Right lobe of liver (tissue), 6 donors: Measurements from ENCODE around the gene GATB. TPM values are rescaled to one million over a fixed set of nuclear protein-coding genes. Genes with fewer than 3 reads are reported as not detected.

Source experiments
- ATAC-seq, 4 donors: fragments of 200-7000 bp; cut with Tn5 transposase; one replicate each; pipeline ENCODE4 v1.9.1; 2020; ENCODE audit warnings: mild to moderate bottlenecking in 4 of 4, moderate library complexity in 4 of 4
- DNase-seq, 3 donors: peaks; one replicate each; pipeline ENCODE4 v3.0.0-alpha.2; 2020
- H3K27ac ChIP-seq, 3 donors: fragments of 200-600 bp; one replicate each; pipeline ENCODE4 v1.8.0; 2022
- H3K27me3 ChIP-seq, 2 donors: fragments of 200-600 bp; one replicate each; pipeline ENCODE4 v1.8.0; 2022
- H3K36me3 ChIP-seq, 4 donors: fragments of 200-600 bp; sonication (generic) in 1 of 4; one replicate each; pipeline versions ENCODE4 v1.5.1 to v1.8.0; 2017 to 2022; ENCODE audit warnings: control low read depth in 1 of 4
- H3K4me1 ChIP-seq, 4 donors: fragments of 200-600 bp; sonication (generic) in 1 of 4; one replicate each; pipeline versions ENCODE4 v1.5.1 to v1.8.0; 2017 to 2022; ENCODE audit warnings: control low read depth in 1 of 4
- H3K4me3 ChIP-seq, 3 donors: fragments of 200-600 bp; one replicate each; pipeline ENCODE4 v1.8.0; 2022
- H3K9me3 ChIP-seq, 4 donors: fragments of 200-600 bp; sonication (generic) in 1 of 4; one replicate each; pipeline versions ENCODE4 v1.5.1 to v1.8.0; 2017 to 2022; ENCODE audit warnings: control low read depth in 1 of 4
- CTCF ChIP-seq, 4 donors: fragments of 200-600 bp in 3 of 4; fragments of 450-650 bp in 1 of 4; IDR thresholded peaks; one replicate each; pipeline versions ENCODE4 v1.5.1 to v1.8.0; 2016 to 2022; ENCODE audit warnings: antibody characterized with exemption in 4 of 4, mild to moderate bottlenecking in 2 of 4
- POLR2A ChIP-seq: fragments of 450-650 bp; IDR thresholded peaks from one replicate; pipeline ENCODE4 v1.6.1; 2017; ENCODE audit warnings: antibody characterized with exemption, mild to moderate bottlenecking
- WGBS: methylation state at CpG from one replicate; pipeline ENCODE4 v1.1.6; 2018; ENCODE audit warnings: low coverage, low lambda C conversion rate; ENCODE audit not compliant: insufficient coverage; ENCODE audit errors: missing lambda C conversion rate; 5-methylcytosine and 5-hydroxymethylcytosine counted together
- intact Hi-C, 2 donors: fragments of 100-400 bp; cut with DNase I; formaldehyde crosslinking; loops; one replicate each; pipeline versions ENCODE4 v1.11.2 to v1.14.1; 2022
- total RNA-seq, 6 experiments: library from RNA; depleted of rRNA in 2 of 6; stranded (reverse); fragments of >200 nt in 2 of 6; fragmentation: NEBNext Ultra II Directional in 3 of 6; extraction: Animal tissue kit (Norgen Biotek cat#: 25700) in 3 of 6; gene quantifications; one replicate each; pipeline versions ENCODE4 v1.1.0 to v1.2.4, GENCODE V29; 2016 to 2023
- donor health status: DM: no; HTN: yes; CAD: no.
- donor health status: DM: no; HTN: no; CAD: no.
- donor health status: DM: no; HTN: no; CAD: no.
- donor health status: DM: no; HTN: yes; CAD: no.
- donor health status: DM: no; HTN: yes; CAD: no.

The GATB gene
- total RNA-seq, 6 experiments from 2014 or later: 16.5 to 38.7 (median 17.5) TPM

GRCh38 chr4:151729731-151730559, 30.9 kb downstream of the GATB start:
- H3K27ac ChIP-seq: no peak overlapping the region
- WGBS: 95% methylated on average over 6 of the region's 12 CpGs
- intact Hi-C loops: no loop called here
- no peak for TF ChIP-seq POLR2A
- H3K4me3 ChIP-seq: no peak overlapping the region
- no peaks in the 10 kb centered on the region for H3K36me3 ChIP-seq
- no peaks in the 10 kb centered on the region for H3K4me1 ChIP-seq
- no peaks in the 10 kb centered on the region for H3K27me3 ChIP-seq
- DNase-seq: no peak
- ATAC-seq: no peak
- no peaks in the 10 kb centered on the region for H3K9me3 ChIP-seq

GRCh38 chr4:151728679-151729078, 32.1 kb downstream of the GATB start:
- TF ChIP-seq CTCF (IDR thresholded peaks at IDR 0.05) (no peak), POLR2A (no peak)
- ATAC-seq (no peak), DNase-seq (no peak)
- Histone ChIP-seq H3K4me3 (no peak overlapping the region), H3K27me3 (no peaks in the 10 kb centered on the region), H3K9me3 (no peaks in the 10 kb centered on the region), H3K27ac (no peak overlapping the region), H3K4me1 (no peaks in the 10 kb centered on the region), H3K36me3 (no peaks in the 10 kb centered on the region)
- 79% methylated on average over 2 of the region's 2 CpGs for WGBS
- intact Hi-C loops: no loop called here

- no peak for ATAC-seq
Observed at GRCh38 chr4:151728006-151728405, 32.8 kb downstream of the GATB start.

GRCh38 chr4:151727365-151727764, 33.4 kb downstream of the GATB start:
- Histone ChIP-seq H3K4me3 (no peak overlapping the region), H3K27ac (no peak overlapping the region), H3K36me3 (no peaks in the 10 kb centered on the region), H3K4me1 (no peaks in the 10 kb centered on the region), H3K27me3 (no peaks in the 10 kb centered on the region), H3K9me3 (no peaks in the 10 kb centered on the region)
- WGBS: 86% methylated on average over 1 of the region's 1 CpG
- TF ChIP-seq POLR2A (no peak), CTCF (IDR thresholded peaks at IDR 0.05) (no peak)
- intact Hi-C loops: no loop called here
- no peak for DNase-seq
- ATAC-seq: no peak

More at GRCh38 chr4:151728006-151728405, 32.8 kb downstream of the GATB start:
- DNase-seq: no peak
- TF ChIP-seq POLR2A: no peak
- no peak for TF ChIP-seq CTCF (IDR thresholded peaks at IDR 0.05)
- WGBS: 43% methylated on average over 1 of the region's 1 CpG
- Histone ChIP-seq H3K27ac (no peak overlapping the region), H3K9me3 (no peaks in the 10 kb centered on the region), H3K36me3 (no peaks in the 10 kb centered on the region), H3K27me3 (no peaks in the 10 kb centered on the region), H3K4me1 (no peaks in the 10 kb centered on the region), H3K4me3 (no peak overlapping the region)
- intact Hi-C loops: no loop called here

GRCh38 chr4:151725087-151725486, 35.7 kb downstream of the GATB start:
- no peaks in the 10 kb centered on the region for H3K27me3 ChIP-seq
- no peak overlapping the region for H3K4me3 ChIP-seq
- DNase-seq (no peak), ATAC-seq (no peak)
- intact Hi-C loops: no loop called here
- H3K9me3 ChIP-seq: no peaks in the 10 kb centered on the region
- WGBS: no CpG with 5 or more reads among the region's 2 CpGs
- no peaks in the 10 kb centered on the region for H3K4me1 ChIP-seq
- TF ChIP-seq POLR2A: no peak
- no peak for TF ChIP-seq CTCF (IDR thresholded peaks at IDR 0.05)
- H3K36me3 ChIP-seq: no peaks in the 10 kb centered on the region
- no peak overlapping the region for H3K27ac ChIP-seq
